ENCODE measurements around the gene NANS.

NANS gene

GRCh38 chr9:98081477-98082219 lies 25.1 kb downstream of the NANS start:
- no peak overlapping the region for H3K4me3 ChIP-seq (ENCODE audit: low read depth, low read length)
- TF ChIP-seq, protein P1, sequence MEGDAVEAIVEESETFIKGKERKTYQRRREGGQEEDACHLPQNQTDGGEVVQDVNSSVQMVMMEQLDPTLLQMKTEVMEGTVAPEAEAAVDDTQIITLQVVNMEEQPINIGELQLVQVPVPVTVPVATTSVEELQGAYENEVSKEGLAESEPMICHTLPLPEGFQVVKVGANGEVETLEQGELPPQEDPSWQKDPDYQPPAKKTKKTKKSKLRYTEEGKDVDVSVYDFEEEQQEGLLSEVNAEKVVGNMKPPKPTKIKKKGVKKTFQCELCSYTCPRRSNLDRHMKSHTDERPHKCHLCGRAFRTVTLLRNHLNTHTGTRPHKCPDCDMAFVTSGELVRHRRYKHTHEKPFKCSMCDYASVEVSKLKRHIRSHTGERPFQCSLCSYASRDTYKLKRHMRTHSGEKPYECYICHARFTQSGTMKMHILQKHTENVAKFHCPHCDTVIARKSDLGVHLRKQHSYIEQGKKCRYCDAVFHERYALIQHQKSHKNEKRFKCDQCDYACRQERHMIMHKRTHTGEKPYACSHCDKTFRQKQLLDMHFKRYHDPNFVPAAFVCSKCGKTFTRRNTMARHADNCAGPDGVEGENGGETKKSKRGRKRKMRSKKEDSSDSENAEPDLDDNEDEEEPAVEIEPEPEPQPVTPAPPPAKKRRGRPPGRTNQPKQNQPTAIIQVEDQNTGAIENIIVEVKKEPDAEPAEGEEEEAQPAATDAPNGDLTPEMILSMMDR (IDR thresholded peaks at IDR 0.05; ENCODE audit: low read depth, low read length, missing control alignments): no peak
- DNase-seq (ENCODE audit: low read depth): no peak
- in situ Hi-C loops (cut with HindIII; ENCODE audit: low sequenced_read_pairs): no loop called here

- no peak overlapping the region for H3K4me3 ChIP-seq (ENCODE audit: low read depth, low read length)
- TF ChIP-seq, protein P1 (IDR thresholded peaks at IDR 0.05; ENCODE audit: low read depth, low read length, missing control alignments): no peak
- in situ Hi-C loops (cut with HindIII; ENCODE audit: low sequenced_read_pairs): no loop called here
- no peak for DNase-seq (ENCODE audit: low read depth)
Observed at GRCh38 chr9:98083061-98083501, 26.5 kb downstream of the NANS start.

DNA sequence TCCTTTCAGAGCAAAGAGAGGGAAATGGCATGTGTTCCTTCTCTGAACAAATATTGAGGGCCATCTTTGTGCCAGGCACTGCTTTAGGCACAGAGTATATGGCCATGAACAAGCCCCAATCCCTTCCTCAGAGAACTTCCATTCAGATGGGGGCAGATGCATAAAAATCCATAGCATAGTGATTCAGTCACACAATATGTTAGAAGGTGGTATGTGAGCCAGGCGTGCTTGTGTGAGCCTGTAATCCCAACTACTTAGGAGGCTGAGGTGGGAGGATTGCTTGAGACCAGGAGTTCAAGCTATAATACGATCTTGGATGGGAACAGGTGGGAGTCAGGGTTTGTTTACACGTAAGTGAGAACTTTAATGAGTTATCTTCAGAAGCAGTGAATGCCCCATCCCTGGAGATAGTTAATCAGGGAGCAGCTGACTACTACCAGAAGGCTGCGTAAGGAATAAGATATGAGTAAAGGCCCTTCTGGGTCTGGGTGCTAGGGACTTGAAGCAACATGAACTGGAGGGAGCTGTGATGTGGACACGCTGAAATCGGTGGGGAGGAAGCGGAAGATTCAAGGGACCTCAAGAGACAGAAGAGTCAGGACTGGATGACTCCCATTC lies 27.1 kb downstream of the NANS start:
- DNase-seq (ENCODE audit: low read depth): no peak
- no peak overlapping the region for H3K4me3 ChIP-seq (ENCODE audit: low read depth, low read length)
- in situ Hi-C loops (cut with HindIII; ENCODE audit: low sequenced_read_pairs): no loop called here
- TF ChIP-seq, protein P1 (IDR thresholded peaks at IDR 0.05; ENCODE audit: low read depth, low read length, missing control alignments): no peak

GRCh38 chr9:98084396-98084795 lies 27.9 kb downstream of the NANS start:
- DNase-seq (ENCODE audit: low read depth): no peak
- in situ Hi-C loops (cut with HindIII; ENCODE audit: low sequenced_read_pairs): no loop called here
- no peak overlapping the region for H3K4me3 ChIP-seq (ENCODE audit: low read depth, low read length)
- TF ChIP-seq, protein P1 (IDR thresholded peaks at IDR 0.05; ENCODE audit: low read depth, low read length, missing control alignments): no peak

DNA sequence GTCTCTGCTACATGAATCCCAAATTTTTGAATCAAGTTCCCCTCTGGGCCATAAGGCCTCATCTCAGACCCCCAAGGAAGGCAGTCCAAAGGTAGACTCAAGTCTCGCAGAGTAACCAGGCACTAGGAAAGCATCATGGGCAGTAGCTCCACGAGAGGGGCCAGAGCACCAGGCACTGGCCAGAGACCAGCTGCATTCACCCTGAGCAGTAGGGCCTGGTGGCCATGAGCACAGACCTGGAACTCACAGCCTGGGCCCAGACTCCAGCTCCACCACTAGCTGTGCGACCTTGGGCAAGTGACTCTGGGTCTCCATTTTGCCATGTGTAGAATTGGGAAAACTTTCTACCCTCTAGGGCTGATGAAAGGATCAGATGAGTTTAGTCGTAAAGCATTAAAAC lies 28.5 kb downstream of the NANS start:
- DNase-seq (ENCODE audit: low read depth): no peak
- in situ Hi-C loops (cut with HindIII; ENCODE audit: low sequenced_read_pairs): no loop called here
- TF ChIP-seq, protein P1 (IDR thresholded peaks at IDR 0.05; ENCODE audit: low read depth, low read length, missing control alignments): no peak
- H3K4me3 ChIP-seq (ENCODE audit: low read depth, low read length): no peak overlapping the region

DNA sequence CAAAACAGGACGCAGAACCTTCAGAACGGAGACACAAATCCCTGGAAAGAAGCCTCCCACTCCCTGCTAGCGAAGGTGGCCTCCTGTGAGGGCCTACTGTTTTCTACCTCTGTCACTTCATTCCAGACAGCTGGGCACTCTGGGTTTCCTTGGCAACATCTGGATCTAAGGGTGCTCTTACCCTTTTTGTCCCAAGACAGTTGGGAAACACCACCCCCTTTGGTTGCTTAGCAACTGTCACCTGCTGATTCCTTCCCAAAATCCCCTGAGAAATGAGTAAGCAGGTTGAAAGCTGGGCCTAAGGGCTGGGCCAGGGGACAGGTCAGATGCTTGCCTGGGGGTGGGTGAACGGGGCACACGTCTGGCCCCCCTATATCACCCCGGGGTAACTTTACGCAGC lies 29.4 kb downstream of the NANS start:
- no peak overlapping the region for H3K4me3 ChIP-seq (ENCODE audit: low read depth, low read length)
- TF ChIP-seq, protein P1 (IDR thresholded peaks at IDR 0.05; ENCODE audit: low read depth, low read length, missing control alignments): no peak
- in situ Hi-C loops (cut with HindIII; ENCODE audit: low sequenced_read_pairs): no loop called here
- DNase-seq (ENCODE audit: low read depth): no peak

Data from astrocyte of the cerebellum (primary cell).